Kidney capillary endothelial cell (primary cell): Measurements from ENCODE around the gene BTN2A1.
"Not testable (repeated sequence)": the region's sequence is repeated elsewhere in the genome, so short reads cannot be mapped to it uniquely, and the experiment has no call there.

ENCODE experiments used
- DNase-seq: peaks from one replicate; pipeline ENCODE4 v3.0.0-alpha.2; 2018; ENCODE audit warnings: low spot score

BTN2A1 gene

GRCh38 chr6:26493258-26493657, 35.5 kb downstream of the BTN2A1 start:
- no peak for DNase-seq

GRCh38 chr6:26494117-26494516, 36.4 kb downstream of the BTN2A1 start:
- no peak for DNase-seq

- DNase-seq: no peak
Measured at GRCh38 chr6:26495281-26495680, 37.5 kb downstream of the BTN2A1 start.

- no peak for DNase-seq
Measured at GRCh38 chr6:26497610-26498009, 39.9 kb downstream of the BTN2A1 start.

GRCh38 chr6:26500102-26500501, 42.3 kb downstream of the BTN2A1 start, which contains the start of gene BTN1A1:
Gene BTN1A1, plus strand, starts transcription at chr6:26500303. Its CDS starts 984 bp downstream, at chr6:26501287.
- no peak for DNase-seq

GRCh38 chr6:26501482-26501986, 43.8 kb downstream of the BTN2A1 start:
- no peak for DNase-seq

GRCh38 chr6:26502165-26502564, 44.4 kb downstream of the BTN2A1 start:
- no peak for DNase-seq

- DNase-seq: no peak
Measured at GRCh38 chr6:26502626-26503025, 44.9 kb downstream of the BTN2A1 start.

- DNase-seq: no peak
Measured at GRCh38 chr6:26507658-26508057, 49.9 kb downstream of the BTN2A1 start.

- DNase-seq: not testable (repeated sequence)
Measured at GRCh38 chr6:26511033-26511432, 53.3 kb downstream of the BTN2A1 start.

GRCh38 chr6:26514984-26515383, 57.2 kb downstream of the BTN2A1 start:
- DNase-seq: no peak

- no peak for DNase-seq
Measured at GRCh38 chr6:26516481-26517427, 59.0 kb downstream of the BTN2A1 start.
